ENCODE data around the gene MARK4.

Gene MARK4

GRCh38 chr19:45296355-45296754, 45.3 kb downstream of the MARK4 start:
- no peak; the same call in 2 of the 3 replicates for ATAC-seq
- TF ChIP-seq ZNF8 (CRISPR knock-in tag; IDR thresholded peaks at IDR 0.05), result no peak

- ATAC-seq, result no peak
- TF ChIP-seq OSR1 (CRISPR knock-in tag; IDR thresholded peaks at IDR 0.05), result no peak
- no peak for TF ChIP-seq PPARA (CRISPR knock-in tag; IDR thresholded peaks at IDR 0.05; ENCODE audit: borderline replicate concordance)
- TF ChIP-seq, protein P1, sequence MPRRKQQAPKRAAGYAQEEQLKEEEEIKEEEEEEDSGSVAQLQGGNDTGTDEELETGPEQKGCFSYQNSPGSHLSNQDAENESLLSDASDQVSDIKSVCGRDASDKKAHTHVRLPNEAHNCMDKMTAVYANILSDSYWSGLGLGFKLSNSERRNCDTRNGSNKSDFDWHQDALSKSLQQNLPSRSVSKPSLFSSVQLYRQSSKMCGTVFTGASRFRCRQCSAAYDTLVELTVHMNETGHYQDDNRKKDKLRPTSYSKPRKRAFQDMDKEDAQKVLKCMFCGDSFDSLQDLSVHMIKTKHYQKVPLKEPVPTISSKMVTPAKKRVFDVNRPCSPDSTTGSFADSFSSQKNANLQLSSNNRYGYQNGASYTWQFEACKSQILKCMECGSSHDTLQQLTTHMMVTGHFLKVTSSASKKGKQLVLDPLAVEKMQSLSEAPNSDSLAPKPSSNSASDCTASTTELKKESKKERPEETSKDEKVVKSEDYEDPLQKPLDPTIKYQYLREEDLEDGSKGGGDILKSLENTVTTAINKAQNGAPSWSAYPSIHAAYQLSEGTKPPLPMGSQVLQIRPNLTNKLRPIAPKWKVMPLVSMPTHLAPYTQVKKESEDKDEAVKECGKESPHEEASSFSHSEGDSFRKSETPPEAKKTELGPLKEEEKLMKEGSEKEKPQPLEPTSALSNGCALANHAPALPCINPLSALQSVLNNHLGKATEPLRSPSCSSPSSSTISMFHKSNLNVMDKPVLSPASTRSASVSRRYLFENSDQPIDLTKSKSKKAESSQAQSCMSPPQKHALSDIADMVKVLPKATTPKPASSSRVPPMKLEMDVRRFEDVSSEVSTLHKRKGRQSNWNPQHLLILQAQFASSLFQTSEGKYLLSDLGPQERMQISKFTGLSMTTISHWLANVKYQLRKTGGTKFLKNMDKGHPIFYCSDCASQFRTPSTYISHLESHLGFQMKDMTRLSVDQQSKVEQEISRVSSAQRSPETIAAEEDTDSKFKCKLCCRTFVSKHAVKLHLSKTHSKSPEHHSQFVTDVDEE (CRISPR knock-in tag; IDR thresholded peaks at IDR 0.05), result no peak
- no peak for TF ChIP-seq TOX (CRISPR knock-in tag; IDR thresholded peaks at IDR 0.05; ENCODE audit: borderline replicate concordance)
- no peak for TF ChIP-seq ZNF70 (CRISPR knock-in tag; IDR thresholded peaks at IDR 0.05)
- TF ChIP-seq ZNF565 (CRISPR knock-in tag; conservative IDR thresholded peaks at IDR 0.05; ENCODE audit: low read depth), result no peak
- no peak for TF ChIP-seq SNAI2 (CRISPR knock-in tag; IDR thresholded peaks at IDR 0.05)
- TF ChIP-seq ZFP3 (CRISPR knock-in tag; IDR thresholded peaks at IDR 0.05), result no peak
- no peak for TF ChIP-seq GLIS3 (CRISPR knock-in tag; IDR thresholded peaks at IDR 0.05)
- TF ChIP-seq, protein P2, sequence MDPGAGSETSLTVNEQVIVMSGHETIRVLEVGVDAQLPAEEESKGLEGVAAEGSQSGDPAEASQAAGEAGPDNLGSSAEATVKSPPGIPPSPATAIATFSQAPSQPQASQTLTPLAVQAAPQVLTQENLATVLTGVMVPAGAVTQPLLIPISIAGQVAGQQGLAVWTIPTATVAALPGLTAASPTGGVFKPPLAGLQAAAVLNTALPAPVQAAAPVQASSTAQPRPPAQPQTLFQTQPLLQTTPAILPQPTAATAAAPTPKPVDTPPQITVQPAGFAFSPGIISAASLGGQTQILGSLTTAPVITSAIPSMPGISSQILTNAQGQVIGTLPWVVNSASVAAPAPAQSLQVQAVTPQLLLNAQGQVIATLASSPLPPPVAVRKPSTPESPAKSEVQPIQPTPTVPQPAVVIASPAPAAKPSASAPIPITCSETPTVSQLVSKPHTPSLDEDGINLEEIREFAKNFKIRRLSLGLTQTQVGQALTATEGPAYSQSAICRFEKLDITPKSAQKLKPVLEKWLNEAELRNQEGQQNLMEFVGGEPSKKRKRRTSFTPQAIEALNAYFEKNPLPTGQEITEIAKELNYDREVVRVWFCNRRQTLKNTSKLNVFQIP (CRISPR knock-in tag; IDR thresholded peaks at IDR 0.05; ENCODE audit: borderline replicate concordance, low read depth), result no peak
- no peak for TF ChIP-seq ZC3H10 (CRISPR knock-in tag; IDR thresholded peaks at IDR 0.05)
- no peak for TF ChIP-seq ZNF8 (CRISPR knock-in tag; IDR thresholded peaks at IDR 0.05)
- TF ChIP-seq ZFP30 (CRISPR knock-in tag; IDR thresholded peaks at IDR 0.05), result no peak
- TF ChIP-seq, protein P3, sequence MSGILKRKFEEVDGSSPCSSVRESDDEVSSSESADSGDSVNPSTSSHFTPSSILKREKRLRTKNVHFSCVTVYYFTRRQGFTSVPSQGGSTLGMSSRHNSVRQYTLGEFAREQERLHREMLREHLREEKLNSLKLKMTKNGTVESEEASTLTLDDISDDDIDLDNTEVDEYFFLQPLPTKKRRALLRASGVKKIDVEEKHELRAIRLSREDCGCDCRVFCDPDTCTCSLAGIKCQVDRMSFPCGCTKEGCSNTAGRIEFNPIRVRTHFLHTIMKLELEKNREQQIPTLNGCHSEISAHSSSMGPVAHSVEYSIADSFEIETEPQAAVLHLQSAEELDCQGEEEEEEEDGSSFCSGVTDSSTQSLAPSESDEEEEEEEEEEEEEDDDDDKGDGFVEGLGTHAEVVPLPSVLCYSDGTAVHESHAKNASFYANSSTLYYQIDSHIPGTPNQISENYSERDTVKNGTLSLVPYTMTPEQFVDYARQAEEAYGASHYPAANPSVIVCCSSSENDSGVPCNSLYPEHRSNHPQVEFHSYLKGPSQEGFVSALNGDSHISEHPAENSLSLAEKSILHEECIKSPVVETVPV (CRISPR knock-in tag; IDR thresholded peaks at IDR 0.05), result no peak
- TF ChIP-seq ESRRG (CRISPR knock-in tag; IDR thresholded peaks at IDR 0.05), result no peak
- no peak for TF ChIP-seq ARNTL (CRISPR knock-in tag; IDR thresholded peaks at IDR 0.05; ENCODE audit: borderline replicate concordance, low read depth)
Observed at GRCh38 chr19:45297674-45298073, 46.6 kb downstream of the MARK4 start.

GRCh38 chr19:45298264-45298663, 47.2 kb downstream of the MARK4 start:
- no peak for ATAC-seq

DNA sequence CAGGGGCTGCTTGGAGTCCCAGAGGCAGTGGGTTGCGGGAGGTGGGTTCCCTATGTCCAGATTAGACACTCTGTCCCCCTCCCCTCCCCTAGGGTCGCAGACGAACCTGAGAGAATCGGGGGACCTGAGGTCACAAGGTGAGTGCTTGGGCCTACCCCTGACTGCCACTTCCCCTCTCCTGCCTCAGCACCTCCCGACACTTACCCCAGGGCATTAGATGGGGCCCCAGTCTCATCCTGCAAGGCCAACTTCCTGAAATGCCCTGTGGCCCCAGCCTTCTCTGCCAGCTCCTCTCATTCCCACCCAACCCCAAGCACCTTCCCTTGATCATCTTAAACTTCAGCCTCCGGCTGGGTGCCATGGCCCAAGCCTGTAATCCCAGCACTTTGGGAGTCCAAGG, 48.6 kb downstream of the MARK4 start:
- no peak for ATAC-seq
- TF ChIP-seq, protein P1 (CRISPR knock-in tag; IDR thresholded peaks at IDR 0.05), result no peak
- no peak for TF ChIP-seq GLIS3 (CRISPR knock-in tag; IDR thresholded peaks at IDR 0.05)
- TF ChIP-seq ZNF8 (CRISPR knock-in tag; IDR thresholded peaks at IDR 0.05), result no peak
- TF ChIP-seq ZNF70 (CRISPR knock-in tag; IDR thresholded peaks at IDR 0.05), result no peak
- no peak for TF ChIP-seq ESRRG (CRISPR knock-in tag; IDR thresholded peaks at IDR 0.05)
- TF ChIP-seq, protein P3 (CRISPR knock-in tag; IDR thresholded peaks at IDR 0.05), result no peak
- TF ChIP-seq CSDC2 (CRISPR knock-in tag; IDR thresholded peaks at IDR 0.05), result no peak
- no peak for TF ChIP-seq ZC3H10 (CRISPR knock-in tag; IDR thresholded peaks at IDR 0.05)
- TF ChIP-seq ZFP30 (CRISPR knock-in tag; IDR thresholded peaks at IDR 0.05), result no peak
- TF ChIP-seq ARNTL (CRISPR knock-in tag; IDR thresholded peaks at IDR 0.05; ENCODE audit: borderline replicate concordance, low read depth), result no peak
- TF ChIP-seq, protein P4, sequence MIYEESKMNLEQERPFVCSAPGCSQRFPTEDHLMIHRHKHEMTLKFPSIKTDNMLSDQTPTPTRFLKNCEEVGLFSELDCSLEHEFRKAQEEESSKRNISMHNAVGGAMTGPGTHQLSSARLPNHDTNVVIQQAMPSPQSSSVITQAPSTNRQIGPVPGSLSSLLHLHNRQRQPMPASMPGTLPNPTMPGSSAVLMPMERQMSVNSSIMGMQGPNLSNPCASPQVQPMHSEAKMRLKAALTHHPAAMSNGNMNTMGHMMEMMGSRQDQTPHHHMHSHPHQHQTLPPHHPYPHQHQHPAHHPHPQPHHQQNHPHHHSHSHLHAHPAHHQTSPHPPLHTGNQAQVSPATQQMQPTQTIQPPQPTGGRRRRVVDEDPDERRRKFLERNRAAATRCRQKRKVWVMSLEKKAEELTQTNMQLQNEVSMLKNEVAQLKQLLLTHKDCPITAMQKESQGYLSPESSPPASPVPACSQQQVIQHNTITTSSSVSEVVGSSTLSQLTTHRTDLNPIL (CRISPR knock-in tag; IDR thresholded peaks at IDR 0.05; ENCODE audit: low read depth), result no peak
- no peak for TF ChIP-seq TOX (CRISPR knock-in tag; IDR thresholded peaks at IDR 0.05; ENCODE audit: borderline replicate concordance)
- TF ChIP-seq PPARA (CRISPR knock-in tag; IDR thresholded peaks at IDR 0.05; ENCODE audit: borderline replicate concordance), result no peak
- TF ChIP-seq SNAI2 (CRISPR knock-in tag; IDR thresholded peaks at IDR 0.05), result no peak
- no peak for TF ChIP-seq ZNF565 (CRISPR knock-in tag; conservative IDR thresholded peaks at IDR 0.05; ENCODE audit: low read depth)
- no peak for TF ChIP-seq RARB (CRISPR knock-in tag; IDR thresholded peaks at IDR 0.05)
- no peak for TF ChIP-seq ISL1 (CRISPR knock-in tag; IDR thresholded peaks at IDR 0.05)

More at GRCh38 chr19:45298264-45298663, 47.2 kb downstream of the MARK4 start:
- TF ChIP-seq ESRRG (CRISPR knock-in tag; IDR thresholded peaks at IDR 0.05) (no peak), ZC3H10 (CRISPR knock-in tag; IDR thresholded peaks at IDR 0.05) (no peak)
